Dermis blood vessel endothelial cell (primary cell): ENCODE data around the gene TMCC3. TPM values are rescaled to one million over a fixed set of nuclear protein-coding genes. Genes with fewer than 3 reads are reported as not detected.

Experiments
- DNase-seq: peaks from one replicate; pipeline ENCODE4 v3.0.0; 2010
- total RNA-seq: library from RNA; depleted of rRNA; stranded (reverse); fragments of >200 nt; gene quantifications from 2 replicates; pipeline ENCODE4 v1.2.3, GENCODE V29; 2014

The TMCC3 gene
- total RNA-seq, 1 donor from 2014 or later = 34.5 TPM

- no peak for DNase-seq
Measured at GRCh38 chr12:94525951-94526350, 124.4 kb downstream of the TMCC3 start.

Other genes with a start within 250 kb of the TMCC3 start
- gene CEP83, start 190.7 kb downstream of the TMCC3 start, total RNA-seq = 8.2 and 9.3 TPM in 2 replicates